Activated T-helper 1 cell treated with anti-CD3 and anti-CD28 coated beads, Interleukin-12 subunit alpha, Interleukin-12 subunit beta, Interleukin-2, Interleukin-4 antibody, amounts not matched to agents 30 ng/mL and 10 ng/mL and 1 ng/mL, durations not matched to agents 14 hours and 24 hours and 36 hours (primary cell): Measurements from ENCODE around the gene JPT1. TPM values are rescaled to one million over a fixed set of nuclear protein-coding genes. Genes with fewer than 3 reads are reported as not detected.

Source experiments
- DNase-seq: peaks from one replicate; pipeline ENCODE4 v3.0.0; 2021; ENCODE audit warnings: low spot score
- H3K27ac Mint-ChIP-seq: one replicate; pipeline ENCODE4 v1.8.0; 2021; ENCODE audit warnings: mild to moderate bottlenecking, mixed read lengths
- H3K27me3 Mint-ChIP-seq: one replicate; pipeline ENCODE4 v1.8.0; 2022; ENCODE audit warnings: mild to moderate bottlenecking, moderate library complexity, mixed read lengths; ENCODE audit not compliant: insufficient read depth
- H3K36me3 Mint-ChIP-seq: one replicate; pipeline ENCODE4 v1.8.0; 2021; ENCODE audit warnings: low read depth, mixed read lengths
- H3K4me1 Mint-ChIP-seq: one replicate; pipeline ENCODE4 v1.8.0; 2021; ENCODE audit warnings: low read depth, mixed read lengths
- H3K4me3 Mint-ChIP-seq: one replicate; pipeline ENCODE4 v1.8.0; 2021; ENCODE audit warnings: mild to moderate bottlenecking, moderate library complexity, mixed read lengths
- H3K9me3 Mint-ChIP-seq: one replicate; pipeline ENCODE4 v1.8.0; 2021; ENCODE audit warnings: mixed read lengths
- intact Hi-C: fragments of 100-400 bp; cut with micrococcal nuclease; formaldehyde crosslinking; loops from one replicate; pipeline ENCODE4 v1.15.1; 2024
- total RNA-seq: library from RNA; stranded (reverse); gene quantifications from 2 replicates; pipeline ENCODE4 v1.2.3, GENCODE V29; 2022

JPT1 gene
- total RNA-seq, 1 donor from 2014 or later, result 299 TPM

DNA sequence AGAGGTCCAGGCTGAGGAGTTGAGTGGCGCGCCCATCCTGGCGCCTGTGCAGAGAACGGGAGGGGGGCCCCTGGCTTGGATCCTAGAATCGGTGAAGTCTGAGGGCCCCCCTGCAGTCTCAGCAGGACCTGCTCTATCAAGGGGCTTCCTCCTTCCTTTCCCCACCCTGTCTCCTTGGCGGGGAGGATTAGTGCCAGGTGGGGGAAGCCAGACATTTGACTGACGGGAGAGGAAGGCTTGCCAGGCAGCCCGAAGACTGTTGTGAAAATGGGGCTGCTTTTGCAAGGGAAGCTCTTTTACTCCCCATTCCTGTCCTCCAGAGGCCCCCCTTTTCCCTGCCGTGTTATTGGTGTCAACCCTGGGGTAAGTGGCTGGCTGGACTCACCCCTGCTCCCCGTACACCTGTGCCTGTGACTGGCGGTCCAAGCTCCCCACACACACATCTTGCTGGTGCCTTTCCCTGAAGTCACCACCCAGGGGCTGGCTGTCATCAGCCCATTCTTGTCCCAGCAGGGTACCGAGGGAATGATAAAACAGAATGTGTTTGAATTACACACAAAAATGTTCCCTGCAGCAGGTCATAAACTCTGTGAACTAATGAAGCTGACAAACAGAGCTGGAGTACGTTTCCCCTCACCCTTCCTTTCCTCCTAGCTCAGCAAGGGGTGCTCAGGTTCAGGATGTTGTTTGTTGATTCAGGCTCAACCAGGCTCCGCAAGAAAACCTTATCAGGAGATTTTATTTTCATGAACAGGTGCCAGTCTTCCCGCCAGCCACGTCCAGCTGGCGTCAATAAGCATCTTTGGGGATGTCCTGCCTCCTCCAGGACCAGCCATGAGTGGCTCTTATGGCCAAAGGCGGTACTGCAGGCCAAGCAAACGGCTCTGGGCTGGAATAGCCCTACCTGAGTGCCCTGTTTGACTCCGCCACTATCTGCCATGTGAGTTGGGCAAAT is 48.9 kb downstream of the JPT1 start:
- Mint-ChIP-seq H3K9me3 (no peaks in the 10 kb centered on the region), H3K4me3 (no peak overlapping the region), H3K27me3 (no peaks in the 10 kb centered on the region), H3K36me3 (peaks cover 1% of the 10 kb centered on the region), H3K4me1 (peaks cover 12% of the 10 kb centered on the region), H3K27ac (no peak overlapping the region)
- intact Hi-C loops, result loop anchor here (5.0 kb wide), 2 partner anchors 38 to 143 kb away; no protein-coding TSS in a partner anchor
- DNase-seq, result no peak

DNA sequence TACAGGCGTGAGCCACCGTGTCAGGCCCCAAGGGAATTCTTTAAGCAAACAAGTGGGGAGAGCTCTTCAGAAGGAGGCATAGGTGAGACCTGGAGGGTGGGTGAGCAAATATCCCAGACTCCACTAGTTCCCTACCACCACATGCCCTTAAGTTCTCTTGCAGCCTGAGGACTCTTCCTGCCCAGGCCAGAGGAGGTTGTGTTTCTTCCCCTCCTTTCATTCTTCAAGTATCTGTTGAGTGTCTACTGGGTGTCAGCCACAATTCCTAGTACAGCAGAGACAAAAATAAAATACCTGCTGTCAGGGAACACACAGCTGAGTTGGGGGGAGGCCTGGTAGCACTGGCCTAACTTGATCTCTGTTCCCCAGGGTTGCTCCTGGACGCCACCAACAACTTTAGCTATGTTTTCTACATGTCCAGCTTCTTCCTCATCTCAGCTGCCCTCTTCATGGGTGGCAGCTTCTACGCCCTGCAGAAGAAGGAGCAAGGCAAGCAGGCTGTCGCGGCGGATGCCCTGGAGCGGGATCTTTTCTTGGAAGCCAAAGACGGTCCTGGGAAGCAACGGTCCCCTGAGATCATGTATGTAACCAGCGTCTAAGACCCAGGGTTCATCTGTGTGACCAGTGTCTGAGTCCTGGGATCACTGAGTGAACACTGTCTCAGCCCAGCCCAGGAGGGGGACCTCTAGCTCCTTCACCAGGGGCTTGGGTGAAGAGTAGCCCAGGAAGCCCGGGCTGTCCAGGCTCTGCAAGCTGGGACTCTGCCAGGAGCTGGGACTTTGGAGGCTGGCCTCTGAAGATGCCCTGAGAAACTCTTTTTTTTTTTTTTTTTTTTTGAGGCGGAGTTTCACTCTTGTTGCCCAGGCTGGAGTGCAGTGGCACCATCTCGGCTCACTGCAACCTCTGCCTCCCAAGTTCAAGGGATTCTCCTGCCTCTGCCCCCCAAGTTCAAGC is 50.4 kb downstream of the JPT1 start:
- no peaks in the 10 kb centered on the region for H3K9me3 Mint-ChIP-seq
- H3K4me1 Mint-ChIP-seq, result peaks cover 7% of the 10 kb centered on the region
- no peak overlapping the region for H3K27ac Mint-ChIP-seq
- no peak for DNase-seq
- peaks cover 1% of the 10 kb centered on the region for H3K36me3 Mint-ChIP-seq
- no peak overlapping the region for H3K4me3 Mint-ChIP-seq
- intact Hi-C loops, result no loop called here
- H3K27me3 Mint-ChIP-seq, result no peaks in the 10 kb centered on the region

DNA sequence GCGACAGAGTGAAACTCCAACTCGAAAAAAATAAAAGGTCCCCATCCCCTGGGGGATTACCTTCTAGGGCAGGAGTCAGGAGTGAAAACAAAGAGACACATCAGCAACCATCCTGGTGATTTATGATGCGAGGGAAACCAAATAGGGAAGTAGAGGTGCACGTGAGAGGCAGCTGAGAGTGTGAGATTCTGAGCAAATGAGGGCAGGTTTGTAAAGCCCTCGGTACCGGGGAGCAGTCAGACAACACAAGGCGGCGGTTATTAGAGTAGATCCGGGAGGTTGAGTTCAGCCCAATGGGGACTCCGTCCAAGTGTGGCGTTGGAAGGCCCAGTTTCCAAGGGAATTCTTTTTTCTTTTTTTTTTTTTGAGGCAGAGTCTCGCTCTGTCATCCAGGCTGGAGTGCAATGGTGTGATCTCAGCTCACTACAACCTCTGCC is 51.9 kb downstream of the JPT1 start:
- peaks cover 5% of the 10 kb centered on the region for H3K36me3 Mint-ChIP-seq
- no peaks in the 10 kb centered on the region for H3K9me3 Mint-ChIP-seq
- no peak for DNase-seq
- no peak overlapping the region for H3K4me3 Mint-ChIP-seq
- no peaks in the 10 kb centered on the region for H3K4me1 Mint-ChIP-seq
- peaks cover 2% of the 10 kb centered on the region for H3K27me3 Mint-ChIP-seq
- no peak overlapping the region for H3K27ac Mint-ChIP-seq
- intact Hi-C loops, result no loop called here

DNA sequence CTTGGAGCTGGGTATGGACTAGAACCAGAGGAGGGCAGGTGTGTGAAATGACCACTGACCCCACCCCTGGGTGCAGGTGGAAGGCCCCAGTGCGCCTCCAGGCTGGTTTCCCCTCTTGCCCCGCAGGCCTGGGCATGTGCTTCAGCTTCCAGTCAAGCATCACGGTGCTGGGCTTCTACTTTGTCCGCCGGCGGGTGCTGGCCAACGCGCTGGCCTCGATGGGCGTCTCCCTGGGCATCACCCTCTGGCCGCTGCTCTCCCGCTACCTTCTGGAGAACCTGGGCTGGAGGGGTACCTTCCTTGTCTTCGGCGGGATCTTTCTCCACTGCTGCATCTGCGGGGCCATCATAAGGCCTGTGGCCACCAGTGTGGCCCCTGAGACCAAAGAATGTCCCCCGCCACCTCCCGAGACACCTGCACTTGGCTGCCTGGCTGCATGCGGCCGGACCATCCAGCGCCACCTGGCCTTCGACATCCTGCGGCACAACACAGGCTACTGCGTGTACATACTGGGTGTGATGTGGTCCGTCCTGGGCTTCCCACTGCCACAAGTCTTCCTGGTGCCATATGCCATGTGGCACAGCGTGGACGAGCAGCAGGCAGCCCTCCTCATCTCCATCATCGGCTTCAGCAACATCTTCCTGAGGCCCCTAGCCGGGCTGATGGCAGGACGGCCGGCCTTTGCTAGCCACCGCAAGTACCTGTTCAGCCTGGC is 54.3 kb downstream of the JPT1 start:
- Mint-ChIP-seq H3K4me1 (no peaks in the 10 kb centered on the region), H3K4me3 (no peak overlapping the region), H3K9me3 (no peaks in the 10 kb centered on the region), H3K27me3 (peaks cover 2% of the 10 kb centered on the region), H3K27ac (no peak overlapping the region), H3K36me3 (peaks cover 5% of the 10 kb centered on the region)
- intact Hi-C loops, result no loop called here
- no peak for DNase-seq

DNA sequence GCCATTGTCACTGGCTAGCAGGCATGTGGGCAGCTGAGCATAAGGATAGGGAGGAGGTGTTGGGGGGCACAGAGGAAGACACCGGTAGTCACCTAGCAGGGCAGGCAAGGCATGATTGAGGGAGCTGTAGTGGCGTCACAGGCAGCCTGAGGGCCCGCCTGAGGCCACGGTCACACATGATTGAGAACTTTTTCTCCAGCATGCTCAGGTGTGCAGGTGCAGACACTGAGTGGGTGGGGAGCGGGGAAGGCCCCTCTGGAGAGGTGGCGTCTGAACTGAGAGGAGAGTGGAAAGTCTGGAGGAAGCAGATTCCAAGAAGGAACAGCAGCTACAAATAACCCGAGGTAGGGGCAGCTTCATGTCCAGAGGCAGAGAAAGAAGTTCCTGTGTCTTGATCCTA is 55.5 kb downstream of the JPT1 start:
- no peak overlapping the region for H3K27ac Mint-ChIP-seq
- no peak for DNase-seq
- peaks cover 5% of the 10 kb centered on the region for H3K36me3 Mint-ChIP-seq
- H3K27me3 Mint-ChIP-seq, result peaks cover 2% of the 10 kb centered on the region
- H3K9me3 Mint-ChIP-seq, result no peaks in the 10 kb centered on the region
- no peaks in the 10 kb centered on the region for H3K4me1 Mint-ChIP-seq
- H3K4me3 Mint-ChIP-seq, result no peak overlapping the region
- intact Hi-C loops, result no loop called here

DNA sequence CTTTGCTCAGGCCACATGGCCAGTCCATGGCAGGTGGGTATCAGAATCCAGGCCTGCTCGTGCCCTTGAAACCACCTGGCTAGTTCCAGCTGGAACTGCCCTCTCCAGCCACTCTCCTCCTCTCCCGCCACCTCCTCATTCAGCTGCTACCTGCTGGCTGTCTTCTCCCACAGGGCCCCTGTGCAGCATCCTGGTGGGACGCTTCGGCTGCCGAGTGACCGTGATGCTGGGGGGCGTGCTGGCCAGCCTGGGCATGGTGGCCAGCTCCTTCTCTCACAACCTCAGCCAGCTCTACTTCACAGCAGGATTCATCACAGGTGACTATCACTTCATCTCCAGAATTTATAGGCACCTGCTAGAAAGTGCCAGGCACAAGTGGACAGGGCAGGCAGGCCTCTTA is 56.4 kb downstream of the JPT1 start:
- H3K4me3 Mint-ChIP-seq, result no peak overlapping the region
- no peaks in the 10 kb centered on the region for H3K4me1 Mint-ChIP-seq
- peaks cover 2% of the 10 kb centered on the region for H3K27me3 Mint-ChIP-seq
- intact Hi-C loops, result no loop called here
- no peak overlapping the region for H3K27ac Mint-ChIP-seq
- H3K36me3 Mint-ChIP-seq, result peaks cover 5% of the 10 kb centered on the region
- H3K9me3 Mint-ChIP-seq, result no peaks in the 10 kb centered on the region
- no peak for DNase-seq

DNA sequence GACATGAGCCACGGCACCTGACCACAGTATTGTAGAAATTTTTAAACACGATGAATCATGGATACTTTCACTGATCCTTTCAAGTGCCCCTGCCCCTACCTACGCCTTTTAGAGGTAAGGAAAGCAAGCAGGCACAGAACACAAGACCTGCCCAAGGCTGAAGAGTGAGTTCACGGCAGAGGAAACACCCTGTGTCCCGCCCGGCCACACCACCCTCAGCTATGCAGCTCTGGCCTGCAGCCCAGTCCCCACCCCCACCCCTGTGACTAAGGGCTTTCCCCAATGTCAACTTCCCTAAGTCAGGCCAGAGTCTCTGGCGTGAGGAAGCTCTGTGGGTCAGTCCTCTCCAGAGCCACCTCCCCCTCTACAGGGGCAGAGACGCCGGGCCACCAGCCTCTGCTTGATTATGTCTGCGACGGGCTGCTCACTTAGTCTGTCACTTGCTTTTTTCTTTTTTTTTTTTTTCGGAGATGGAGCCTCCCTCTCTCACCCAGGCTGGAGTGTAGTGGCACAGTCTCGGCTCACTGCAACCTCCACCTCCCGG is 58.2 kb downstream of the JPT1 start:
- intact Hi-C loops, result no loop called here
- Mint-ChIP-seq H3K4me3 (no peak overlapping the region), H3K4me1 (peaks cover 9% of the 10 kb centered on the region), H3K27me3 (peaks cover 2% of the 10 kb centered on the region), H3K36me3 (peaks cover 3% of the 10 kb centered on the region), H3K27ac (no peak overlapping the region), H3K9me3 (no peaks in the 10 kb centered on the region)
- no peak for DNase-seq

DNA sequence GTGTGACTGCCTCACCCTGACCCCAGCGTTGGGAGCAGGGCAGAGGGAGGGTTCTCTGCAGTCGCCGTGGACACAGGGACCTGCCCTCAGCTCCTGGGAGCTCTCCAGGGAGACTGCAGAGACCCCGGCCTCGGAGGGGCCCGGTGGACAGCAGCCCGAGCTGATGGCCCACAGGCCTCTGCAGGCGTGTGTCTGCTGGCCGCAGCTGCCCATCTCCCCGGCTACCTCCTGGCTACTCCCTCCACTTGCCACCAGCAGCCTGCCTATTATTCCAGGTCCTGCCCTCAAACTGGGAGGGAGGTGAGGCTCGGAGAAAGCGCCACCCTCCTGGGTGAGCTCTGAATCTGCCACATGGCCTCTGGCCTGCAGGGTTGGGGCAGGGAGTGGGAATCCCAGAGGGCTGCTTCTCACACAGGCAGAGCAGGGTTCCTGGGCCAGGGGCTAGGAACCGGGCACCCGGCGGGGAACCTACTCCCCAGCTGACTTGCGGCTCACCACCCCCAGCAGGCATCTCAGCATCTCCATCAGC is 59.4 kb downstream of the JPT1 start:
- H3K4me3 Mint-ChIP-seq, result no peak overlapping the region
- no peaks in the 10 kb centered on the region for H3K9me3 Mint-ChIP-seq
- H3K27me3 Mint-ChIP-seq, result peaks cover 2% of the 10 kb centered on the region
- no peak overlapping the region for H3K27ac Mint-ChIP-seq
- intact Hi-C loops, result no loop called here
- H3K36me3 Mint-ChIP-seq, result peaks cover 3% of the 10 kb centered on the region
- DNase-seq, result no peak
- H3K4me1 Mint-ChIP-seq, result peaks cover 9% of the 10 kb centered on the region

DNA sequence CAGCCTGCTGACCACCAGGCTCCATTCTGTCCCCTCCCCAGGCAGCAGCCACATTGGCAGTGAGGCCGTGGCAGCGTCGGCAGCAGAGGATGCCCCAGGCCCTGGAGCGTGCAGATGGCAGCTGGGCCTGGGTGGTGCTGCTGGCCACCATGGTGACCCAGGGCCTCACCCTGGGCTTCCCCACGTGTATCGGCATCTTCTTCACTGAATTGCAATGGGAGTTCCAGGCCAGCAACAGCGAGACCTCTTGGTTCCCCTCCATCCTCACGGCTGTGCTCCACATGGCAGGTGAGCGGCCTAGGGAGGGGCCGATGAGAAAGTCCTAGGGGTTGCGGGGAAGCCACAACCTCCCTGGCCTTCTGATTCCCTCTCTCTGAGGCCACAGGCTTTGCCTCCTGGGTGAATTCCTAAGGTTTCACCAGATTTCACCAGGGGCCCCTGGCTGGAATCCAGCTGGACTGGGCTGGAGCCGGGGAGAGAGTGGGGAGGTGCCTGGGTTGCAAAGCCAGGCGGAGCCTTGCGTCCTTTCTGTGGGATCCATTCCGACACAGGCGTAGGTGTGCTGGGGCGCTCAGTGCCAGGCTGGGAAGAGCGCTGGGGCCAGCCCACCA is 60.7 kb downstream of the JPT1 start:
- H3K27ac Mint-ChIP-seq, result no peak overlapping the region
- intact Hi-C loops, result no loop called here
- peaks cover 19% of the 10 kb centered on the region for H3K4me1 Mint-ChIP-seq
- peaks cover 2% of the 10 kb centered on the region for H3K27me3 Mint-ChIP-seq
- H3K4me3 Mint-ChIP-seq, result no peak overlapping the region
- DNase-seq, result no peak
- H3K9me3 Mint-ChIP-seq, result no peaks in the 10 kb centered on the region
- peaks cover 3% of the 10 kb centered on the region for H3K36me3 Mint-ChIP-seq

DNA sequence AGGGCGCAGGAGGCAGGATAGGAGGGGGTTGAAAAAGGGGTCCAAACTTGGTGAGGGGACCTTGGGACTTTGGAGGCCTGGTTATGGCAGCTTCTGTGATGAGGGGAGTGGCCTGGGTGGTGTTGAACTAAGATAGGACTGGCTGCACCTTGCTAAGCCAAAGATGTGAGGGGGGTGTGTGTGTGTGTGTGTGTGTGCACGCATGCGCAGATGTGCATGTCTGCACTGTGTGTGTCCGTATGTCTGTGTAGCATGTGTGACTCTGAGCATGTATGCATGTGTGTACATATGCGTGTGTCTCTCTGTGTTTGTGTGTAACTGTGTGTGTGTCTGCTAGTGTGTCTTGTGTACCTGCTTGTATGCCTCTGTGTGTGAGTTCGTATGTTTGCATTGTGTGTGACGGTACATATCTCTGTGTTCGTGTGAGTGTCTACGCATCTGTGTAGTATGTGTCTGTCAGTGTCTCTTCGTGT is 62.4 kb downstream of the JPT1 start:
- Mint-ChIP-seq H3K4me1 (peaks cover 20% of the 10 kb centered on the region), H3K9me3 (no peaks in the 10 kb centered on the region), H3K4me3 (no peak overlapping the region), H3K36me3 (no peaks in the 10 kb centered on the region), H3K27me3 (no peaks in the 10 kb centered on the region), H3K27ac (no peak overlapping the region)
- intact Hi-C loops, result no loop called here
- no peak for DNase-seq

DNA sequence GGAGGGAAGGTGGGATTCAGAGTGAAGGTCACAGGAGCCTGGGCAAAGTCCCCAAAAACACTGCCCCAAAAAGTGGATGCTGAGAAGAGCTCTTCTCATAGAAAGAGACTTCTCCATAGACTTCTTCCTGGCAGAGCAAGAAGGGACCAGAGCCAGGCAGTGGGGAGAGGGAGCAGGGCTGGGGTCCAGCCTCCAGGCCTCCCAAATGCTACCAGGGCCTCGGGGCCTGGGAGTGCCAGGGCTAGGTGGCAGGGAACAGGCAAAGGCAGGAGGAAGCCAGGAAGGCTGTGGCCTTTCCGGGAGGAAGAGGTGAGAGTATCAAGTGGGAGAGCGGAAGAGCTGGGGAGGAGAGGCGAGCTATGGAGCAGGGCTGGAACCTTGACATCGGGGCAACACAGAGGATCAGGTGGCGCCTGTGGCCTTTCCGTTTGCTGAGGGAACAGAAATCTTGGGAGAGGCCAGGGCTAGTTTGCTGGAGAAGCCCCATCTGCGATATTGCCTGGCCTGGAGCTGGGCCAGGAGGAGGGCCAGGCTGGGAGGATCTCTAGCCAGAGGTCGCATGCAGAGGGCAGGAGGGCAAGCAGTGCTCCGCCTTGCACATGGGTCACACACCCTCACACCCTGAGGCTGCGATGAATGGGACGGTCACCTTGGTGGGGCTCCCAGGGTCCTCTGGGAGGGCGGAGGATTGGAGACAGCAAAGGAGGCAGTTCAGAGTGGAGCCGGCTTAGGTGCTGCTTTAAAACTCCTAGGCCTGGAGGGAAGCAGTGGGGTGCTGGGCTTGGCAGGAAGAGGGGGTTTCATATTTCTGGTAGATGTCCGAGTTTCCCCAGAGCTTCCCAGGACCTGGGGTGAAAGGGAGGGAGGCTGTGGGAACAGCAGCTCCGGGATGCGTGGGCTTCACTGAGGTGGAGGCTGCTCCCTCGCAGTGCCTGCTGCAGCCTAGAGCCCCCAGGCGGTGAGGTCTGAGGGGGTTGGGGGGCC is 63.1 kb downstream of the JPT1 start:
- Mint-ChIP-seq H3K4me1 (peaks cover 26% of the 10 kb centered on the region), H3K4me3 (no peak overlapping the region), H3K9me3 (no peaks in the 10 kb centered on the region), H3K36me3 (no peaks in the 10 kb centered on the region), H3K27ac (no peak overlapping the region), H3K27me3 (no peaks in the 10 kb centered on the region)
- DNase-seq, result no peak
- intact Hi-C loops, result no loop called here
